Body of pancreas (tissue), 4 donors: ENCODE data around the gene PLPP4.
"Not testable (repeated sequence)": the region's sequence is repeated elsewhere in the genome, so short reads cannot be mapped to it uniquely, and the experiment has no call there.

Experiments used
- CTCF ChIP-seq, 7 experiments: fragments of 450-650 bp in 4 of 7; fragments of 200-600 bp in 3 of 7; sonication (generic) in 3 of 7; IDR thresholded peaks; one replicate each; pipeline ENCODE4 v1.5.1; 2016 to 2019; ENCODE audit warnings: antibody characterized with exemption in 7 of 7
- POLR2A ChIP-seq, 3 donors: fragments of 450-650 bp; IDR thresholded peaks; one replicate each; pipeline ENCODE4 v1.6.1; 2016; ENCODE audit warnings: antibody characterized with exemption in 3 of 3, mild to moderate bottlenecking in 2 of 3

- not testable (repeated sequence) for TF ChIP-seq CTCF, POLR2A (IDR thresholded peaks at IDR 0.05)
These were observed 47.2 kb downstream of the PLPP4 start for GRCh38 chr10:120504227-120504626.
